GM18907 (cell line): ENCODE measurements around the gene DUSP18.
"Not testable (repeated sequence)": the region's sequence is repeated elsewhere in the genome, so short reads cannot be mapped to it uniquely, and the experiment has no call there.

Experiments
- ATAC-seq: cut with Tn5 transposase; IDR thresholded peaks from one replicate; pipeline ENCODE4 v1.9.1; 2021; ENCODE audit warnings: mild to moderate bottlenecking, moderate library complexity; ENCODE audit not compliant: unreplicated experiment

The DUSP18 gene

DNA sequence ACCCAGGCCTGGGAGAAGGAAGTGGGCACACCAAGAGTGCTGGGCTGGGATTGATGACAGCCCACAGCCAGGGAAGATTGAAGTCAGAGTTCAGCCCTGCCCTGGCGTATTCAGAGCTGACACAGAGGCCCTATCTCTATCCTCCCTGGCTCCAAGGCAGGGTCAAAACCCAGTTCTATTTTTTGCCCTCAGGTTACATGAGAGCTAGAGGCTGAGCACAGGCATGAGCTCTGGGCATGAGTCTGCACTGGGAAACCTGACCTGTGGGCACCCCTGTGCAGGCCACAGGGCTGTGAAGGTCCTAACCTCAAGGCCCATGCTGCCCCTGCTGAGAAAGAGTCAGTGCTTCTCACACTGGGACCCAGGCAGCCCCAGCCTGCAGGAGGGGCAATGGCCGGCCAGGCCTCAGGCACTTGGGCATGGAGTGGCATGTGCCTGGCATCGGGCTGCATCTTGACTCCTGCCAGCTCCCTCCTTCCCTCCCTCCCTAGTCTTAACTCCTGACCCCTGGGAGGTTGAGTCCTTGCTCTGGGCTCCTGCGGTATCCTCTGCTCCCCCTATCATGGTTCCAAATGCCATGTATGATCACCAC, 26.7 kb downstream of the DUSP18 start:
- ATAC-seq: no peak

DNA sequence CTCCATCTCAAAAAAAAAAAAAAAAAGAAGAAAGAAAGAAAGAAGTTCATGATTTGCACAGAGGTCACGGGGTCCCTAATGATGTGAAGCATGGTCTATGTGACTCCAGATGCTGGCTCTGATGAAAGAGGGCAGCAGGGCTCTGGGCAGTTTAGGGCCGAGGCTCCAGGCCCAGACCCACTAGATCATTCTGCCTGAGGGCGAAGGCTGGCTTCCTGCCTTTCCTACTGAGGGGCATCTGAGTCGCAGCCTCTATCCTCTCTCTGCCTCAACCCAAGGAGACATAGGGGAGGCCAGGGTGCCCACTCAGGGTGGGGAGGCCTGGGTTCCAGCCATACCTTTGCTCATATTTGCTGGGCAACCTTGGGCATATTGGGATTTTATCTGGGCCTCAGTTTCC, 27.3 kb downstream of the DUSP18 start:
- ATAC-seq: no peak

DNA sequence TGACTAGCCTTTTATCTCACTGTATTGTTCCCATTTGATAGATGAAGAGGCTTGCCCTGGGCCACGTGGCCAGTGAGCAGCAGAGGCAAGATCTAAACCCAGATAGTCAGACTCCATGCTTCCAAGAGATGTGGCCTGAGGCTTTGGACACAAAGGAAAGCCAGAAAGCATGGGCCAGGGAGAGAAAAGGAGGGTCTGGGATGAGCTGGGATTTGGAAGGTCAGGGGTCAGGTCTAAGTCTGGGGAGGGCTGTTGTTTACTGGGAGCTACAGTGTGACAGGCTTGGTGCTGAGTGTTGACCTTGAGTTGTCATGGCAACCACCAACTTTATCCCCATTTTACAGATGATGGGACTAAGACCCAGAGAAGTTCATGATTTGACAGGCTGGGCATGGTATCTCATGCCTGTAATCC, 30.0 kb downstream of the DUSP18 start:
- no peak for ATAC-seq

DNA sequence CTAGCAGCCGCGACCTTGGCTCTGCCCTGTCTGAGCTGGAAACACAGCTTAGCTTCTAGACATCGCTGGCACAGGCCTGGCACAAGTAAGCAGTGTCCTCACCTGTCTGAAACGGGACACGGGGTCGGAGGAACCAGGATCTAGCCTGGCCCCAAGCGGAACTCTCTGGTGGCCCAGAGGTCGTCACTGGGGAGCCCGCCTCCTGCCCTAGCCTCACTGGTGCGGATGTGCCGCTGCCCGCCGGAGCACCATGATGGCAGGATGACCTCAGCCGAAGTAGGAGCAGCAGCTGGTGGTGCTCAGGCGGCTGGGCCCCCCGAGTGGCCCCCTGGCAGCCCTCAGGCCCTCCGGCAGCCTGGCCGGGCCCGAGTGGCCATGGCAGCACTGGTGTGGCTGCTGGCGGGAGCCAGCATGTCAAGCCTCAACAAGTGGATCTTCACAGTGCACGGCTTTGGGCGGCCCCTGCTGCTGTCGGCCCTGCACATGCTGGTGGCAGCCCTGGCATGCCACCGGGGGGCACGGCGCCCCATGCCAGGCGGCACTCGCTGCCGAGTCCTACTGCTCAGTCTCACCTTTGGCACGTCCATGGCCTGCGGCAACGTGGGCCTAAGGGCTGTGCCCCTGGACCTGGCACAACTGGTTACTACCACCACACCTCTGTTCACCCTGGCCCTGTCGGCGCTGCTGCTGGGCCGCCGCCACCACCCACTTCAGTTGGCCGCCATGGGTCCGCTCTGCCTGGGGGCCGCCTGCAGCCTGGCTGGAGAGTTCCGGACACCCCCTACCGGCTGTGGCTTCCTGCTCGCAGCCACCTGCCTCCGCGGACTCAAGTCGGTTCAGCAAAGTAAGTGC, 31.2 kb downstream of the DUSP18 start:
- ATAC-seq: peak; percentile 3

DNA sequence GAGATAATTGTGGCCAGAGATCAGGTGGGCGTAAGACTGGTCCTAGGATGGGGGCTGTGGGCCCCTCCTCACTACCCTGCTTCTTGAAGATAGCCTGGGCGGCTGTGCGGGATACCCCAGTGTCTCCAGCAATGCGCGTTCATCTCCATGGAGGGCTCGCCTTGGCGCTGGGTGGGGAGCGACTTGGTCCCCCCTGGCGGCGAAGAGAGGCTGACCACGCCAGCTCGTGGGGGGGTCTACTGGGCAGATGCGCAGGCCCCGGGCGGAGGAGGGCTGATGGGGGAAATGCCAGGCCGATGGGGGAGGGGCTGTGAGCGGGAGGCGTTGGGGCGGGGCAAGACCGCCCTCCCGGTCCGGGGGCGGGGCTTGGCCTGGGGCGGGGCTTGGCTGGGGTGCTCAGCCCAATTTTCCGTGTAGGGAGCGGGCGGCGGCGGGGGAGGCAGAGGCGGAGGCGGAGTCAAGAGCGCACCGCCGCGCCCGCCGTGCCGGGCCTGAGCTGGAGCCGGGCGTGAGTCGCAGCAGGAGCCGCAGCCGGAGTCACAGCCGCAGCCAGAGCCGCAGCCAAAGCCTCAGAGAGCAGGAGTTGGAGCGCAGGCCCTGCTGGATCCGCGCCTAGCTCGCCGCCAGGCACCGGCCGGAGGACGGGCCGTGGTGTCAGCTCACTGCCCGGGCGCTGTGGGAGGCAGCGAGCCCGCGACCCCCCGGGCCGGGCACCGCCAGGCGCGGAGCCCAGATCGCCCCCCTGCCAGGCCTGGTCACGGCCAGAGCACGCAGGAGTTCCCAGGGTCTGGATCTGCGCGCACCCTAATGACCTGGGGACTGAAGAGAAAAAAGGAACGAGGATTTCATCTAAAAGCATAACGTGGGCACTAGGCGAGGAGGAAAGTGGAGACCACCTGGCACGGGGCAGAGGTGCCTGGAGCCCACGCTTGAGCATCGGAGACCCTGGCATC, 32.1 kb downstream of the DUSP18 start, which contains the start of gene SLC35E4:
SLC35E4 (plus strand) TSS at position 509 of the 953 bp plus-strand sequence. CDS start 670 bp downstream, outside the sequence.
- ATAC-seq: peak; percentile 66

DNA sequence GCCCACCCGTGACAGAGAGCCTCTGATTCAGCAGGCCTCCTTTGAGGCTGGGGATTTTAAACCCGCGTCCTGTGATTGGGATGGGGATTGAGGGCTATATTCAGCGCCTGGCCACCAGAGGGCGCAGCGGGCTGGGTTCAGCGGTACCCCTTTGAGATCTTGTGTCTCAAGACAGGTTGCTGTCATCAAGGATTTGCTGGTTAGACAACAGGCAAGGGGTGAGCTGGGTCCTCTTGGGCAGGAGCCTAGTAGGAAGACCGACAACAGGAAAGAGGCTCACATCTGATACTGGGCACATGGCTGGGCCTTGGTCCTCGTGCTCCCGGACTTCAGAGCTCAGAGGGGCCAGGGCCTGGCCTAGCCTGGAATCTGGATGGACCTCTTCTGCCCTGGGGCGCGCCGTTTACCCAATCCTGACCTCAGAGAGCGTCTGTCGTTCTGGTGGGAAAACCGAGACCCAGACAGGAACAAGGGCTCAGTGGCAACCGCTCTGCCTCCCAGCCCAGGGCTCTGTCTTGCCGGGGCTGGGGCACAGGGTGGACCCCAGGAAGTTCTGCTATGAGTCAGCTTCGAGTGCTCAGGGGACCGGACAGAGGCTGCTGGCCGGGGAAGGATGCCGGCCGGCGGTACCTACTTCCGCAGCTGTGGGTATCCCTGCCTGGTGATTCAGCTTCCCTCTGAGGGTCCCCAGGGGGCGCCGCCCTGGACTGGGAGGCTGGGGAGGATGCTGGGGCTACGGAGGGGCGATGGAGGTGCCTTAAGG, 33.0 kb downstream of the DUSP18 start:
- peak; percentile 69 for ATAC-seq

DNA sequence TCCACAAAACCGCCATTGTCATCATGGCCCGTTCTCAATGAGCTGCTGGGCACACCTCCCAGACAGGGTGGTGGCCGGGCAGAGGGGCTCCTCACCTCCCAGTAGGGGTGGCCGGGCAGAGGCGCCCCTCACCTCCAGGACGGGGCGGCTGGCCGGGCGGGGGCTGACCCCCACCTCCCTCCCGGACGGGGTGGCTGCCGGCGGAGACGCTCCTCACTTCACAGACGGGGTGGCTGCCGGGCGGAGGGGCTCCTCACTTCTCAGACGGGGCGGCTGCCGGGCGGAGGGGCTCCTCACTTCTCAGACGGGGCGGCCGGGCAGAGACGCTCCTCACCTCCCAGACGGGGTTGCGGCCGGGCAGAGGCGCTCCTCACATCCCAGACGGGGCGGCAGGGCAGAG, 36.2 kb downstream of the DUSP18 start:
- ATAC-seq: not testable (repeated sequence)

DNA sequence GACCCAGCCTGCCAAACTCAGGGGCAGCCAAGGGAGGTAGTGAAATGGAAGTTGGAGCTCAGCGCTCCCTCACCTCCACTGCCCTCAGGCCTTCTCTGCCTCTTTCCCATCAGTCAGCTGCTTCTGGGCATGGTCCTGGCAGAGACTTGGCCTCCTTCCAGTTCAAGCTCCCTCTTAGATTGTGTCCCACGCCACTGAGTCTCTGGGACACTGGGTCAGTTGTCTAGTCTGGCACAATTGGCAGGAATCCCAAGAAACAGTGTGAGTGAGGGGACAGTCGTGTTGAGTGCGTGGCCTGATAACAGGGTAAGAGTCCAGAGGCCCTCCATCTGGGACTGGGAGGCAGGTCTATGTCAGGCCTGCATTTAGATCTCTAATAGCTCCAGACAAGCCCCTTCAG, 39.2 kb downstream of the DUSP18 start:
- ATAC-seq: no peak

DNA sequence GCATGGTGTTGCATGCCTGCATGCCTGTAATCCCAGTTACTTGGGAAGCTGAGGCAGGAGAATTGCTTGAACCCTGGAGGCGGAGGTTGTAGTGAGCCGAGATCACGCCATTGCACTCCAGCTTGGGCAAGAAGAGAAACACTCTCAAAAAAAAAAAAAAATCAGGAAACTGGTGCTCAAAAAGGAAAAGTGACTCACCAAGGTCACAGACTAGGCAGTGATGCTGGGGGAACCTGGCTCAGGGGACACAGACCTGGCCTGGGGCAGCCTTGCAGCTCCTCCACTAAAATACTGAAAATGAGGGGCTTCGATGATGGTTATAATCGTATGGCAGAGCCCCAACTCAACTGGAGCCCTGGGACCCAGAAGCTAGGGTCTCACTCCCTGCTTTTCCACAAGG, 40.2 kb downstream of the DUSP18 start:
- no peak for ATAC-seq

DNA sequence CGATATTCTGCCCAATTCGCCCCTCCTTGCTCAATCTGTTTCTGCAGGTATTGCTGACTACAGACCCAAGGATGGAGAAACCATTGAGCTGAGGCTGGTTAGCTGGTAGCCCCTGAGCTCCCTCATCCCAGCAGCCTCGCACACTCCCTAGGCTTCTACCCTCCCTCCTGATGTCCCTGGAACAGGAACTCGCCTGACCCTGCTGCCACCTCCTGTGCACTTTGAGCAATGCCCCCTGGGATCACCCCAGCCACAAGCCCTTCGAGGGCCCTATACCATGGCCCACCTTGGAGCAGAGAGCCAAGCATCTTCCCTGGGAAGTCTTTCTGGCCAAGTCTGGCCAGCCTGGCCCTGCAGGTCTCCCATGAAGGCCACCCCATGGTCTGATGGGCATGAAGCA, 41.3 kb downstream of the DUSP18 start:
- no peak for ATAC-seq

DNA sequence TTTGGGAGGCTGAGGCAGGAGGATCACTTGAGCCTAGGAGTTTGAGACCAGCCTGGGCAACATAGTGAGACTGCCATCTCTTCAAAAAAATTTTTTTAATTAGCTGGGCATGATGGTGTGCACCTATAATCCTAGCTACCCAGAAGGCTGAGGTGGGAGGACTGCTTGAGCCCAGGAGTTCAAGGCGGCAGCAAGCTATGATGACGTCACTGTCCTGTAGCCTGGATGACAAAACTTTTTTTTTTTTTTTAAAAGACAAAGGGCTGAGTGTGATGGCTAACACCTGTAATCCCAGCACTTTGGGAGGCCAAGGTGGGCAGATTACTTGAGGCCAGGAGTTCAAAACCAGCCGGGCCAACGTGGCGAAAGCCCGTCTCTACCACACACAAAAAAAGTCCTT, 47.8 kb downstream of the DUSP18 start:
- ATAC-seq: not testable (repeated sequence)

DNA sequence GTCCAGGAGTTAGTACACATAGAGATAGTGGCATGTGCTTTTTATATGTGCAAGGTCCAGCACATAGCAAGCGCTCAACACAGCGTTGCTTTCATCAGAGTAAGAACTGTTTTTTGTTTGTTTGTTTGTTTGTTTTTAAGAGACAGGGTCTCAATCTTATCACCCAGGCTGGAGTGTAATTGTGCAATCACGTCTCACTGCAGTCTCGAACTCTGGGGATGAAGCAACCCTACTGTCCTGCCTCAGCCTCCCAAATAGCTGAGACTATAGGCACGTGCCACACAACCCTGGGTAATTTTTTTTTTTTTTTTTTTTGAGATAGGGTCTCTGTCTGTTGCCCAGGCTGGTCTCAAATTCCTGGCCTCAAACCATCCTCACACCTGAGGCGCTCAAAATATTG, 49.9 kb downstream of the DUSP18 start:
- ATAC-seq: no peak

DNA sequence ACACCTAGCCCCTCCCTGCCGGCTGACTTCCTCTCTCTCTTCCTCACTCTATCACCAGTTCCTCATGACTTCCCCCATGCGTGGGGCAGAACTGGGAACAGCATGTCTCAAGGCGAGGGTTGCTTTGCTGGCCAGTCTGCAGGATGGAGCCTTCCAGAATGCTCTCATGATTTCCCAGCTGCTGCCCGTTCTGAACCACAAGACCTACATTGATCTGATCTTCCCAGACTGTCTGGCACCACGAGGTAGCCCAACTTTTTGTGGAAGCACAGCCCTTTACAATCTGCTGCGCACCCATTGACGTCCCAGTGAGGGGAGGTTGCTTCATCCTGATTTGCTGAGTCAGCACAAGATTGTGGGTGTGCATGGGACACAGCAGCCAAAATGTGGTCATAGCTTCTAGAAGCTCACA, 52.1 kb downstream of the DUSP18 start:
- ATAC-seq: no peak

DNA sequence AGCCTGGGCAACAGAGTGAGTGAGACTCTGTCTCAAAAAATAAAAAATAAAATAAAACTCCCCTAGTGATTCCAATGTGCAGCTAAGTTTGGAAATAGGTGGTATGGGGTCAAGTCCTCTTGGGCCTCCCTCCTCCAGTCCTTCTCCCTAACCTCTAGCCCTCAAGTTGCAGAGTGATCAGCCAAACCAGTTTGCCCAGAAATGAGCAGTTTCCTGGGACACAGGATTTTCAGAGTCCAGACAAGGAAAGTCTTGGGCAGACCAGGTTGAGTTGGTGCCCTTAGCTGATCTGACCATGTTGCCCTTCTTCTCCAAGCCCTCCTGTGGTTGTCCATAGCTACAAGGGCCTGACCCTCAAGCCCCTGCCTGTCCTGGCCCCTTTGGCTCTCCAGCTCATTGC, 52.8 kb downstream of the DUSP18 start:
- no peak for ATAC-seq

DNA sequence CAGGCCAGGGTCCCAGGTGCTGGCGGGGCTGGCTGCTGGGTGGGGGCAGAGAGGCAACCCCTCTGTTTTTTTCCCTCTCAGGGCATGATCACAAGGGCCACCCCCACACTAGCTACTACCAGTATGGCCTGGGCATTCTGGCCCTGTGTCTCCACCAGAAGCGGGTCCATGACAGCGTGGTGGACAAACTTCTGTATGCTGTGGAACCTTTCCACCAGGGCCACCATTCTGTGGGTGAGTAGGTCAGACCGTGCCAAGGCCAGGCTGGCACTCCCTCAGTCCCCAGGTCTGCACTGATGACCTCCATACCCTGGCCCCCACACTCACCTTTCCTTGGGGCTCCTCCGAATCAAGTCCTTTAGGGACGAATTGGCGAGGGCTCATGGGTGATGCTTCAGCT, 53.4 kb downstream of the DUSP18 start:
- ATAC-seq: no peak

DNA sequence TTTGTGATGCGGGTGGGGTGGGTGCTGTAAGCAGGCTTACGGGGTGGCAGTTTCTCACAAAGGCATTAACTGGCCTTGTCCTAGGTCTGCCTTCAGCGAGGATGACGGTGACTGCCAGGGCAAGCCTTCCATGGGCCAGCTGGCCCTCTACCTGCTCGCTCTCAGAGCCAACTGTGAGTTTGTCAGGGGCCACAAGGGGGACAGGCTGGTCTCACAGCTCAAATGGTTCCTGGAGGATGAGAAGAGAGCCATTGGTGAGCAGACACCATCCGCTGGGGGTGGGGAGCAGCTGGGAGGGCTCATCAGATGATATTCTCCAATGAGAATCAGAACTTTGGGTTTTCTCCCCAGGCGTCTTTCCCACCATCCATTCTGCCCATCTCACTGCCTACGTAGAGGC, 54.9 kb downstream of the DUSP18 start:
- no peak for ATAC-seq
